Caco-2 (cell line): ENCODE results near the gene AKT3. TPM values are rescaled to one million over a fixed set of nuclear protein-coding genes. Genes with fewer than 3 reads are reported as not detected.

ENCODE experiments used
- BruUV-seq: library from RNA; stranded (reverse); fragments of 400-500 nt; replicated peaks from 2 replicates; lab custom pipeline; 2021; lab: Mats Ljungman, UMichigan
- CTCF ChIA-PET: fragments of 300-600 bp; sonication (Branson Sonifier 250); formaldehyde crosslinking; loops from one replicate; lab custom pipeline; 2022; ENCODE audit warnings: antibody characterized with exemption; lab: Charles Lee
- POLR2A ChIA-PET: fragments of 300-600 bp; sonication (Branson Sonifier 250); formaldehyde crosslinking; loops from one replicate; lab custom pipeline; 2022; ENCODE audit warnings: antibody characterized with exemption; lab: Charles Lee
- DNase-seq, 2 experiments: peaks; one replicate each; pipeline versions ENCODE4 v3.0.0 to v3.0.0-alpha.2; 2020 to 2022
- H3K27me3 ChIP-seq: replicated peaks from 2 replicates; pipeline ENCODE4 v1.6.0; 2011; ENCODE audit warnings: low read length; ENCODE audit not compliant: control insufficient read depth, insufficient read depth
- H3K36me3 ChIP-seq: 2 replicates; pipeline ENCODE4 v1.5.1; 2011; ENCODE audit warnings: low read length; ENCODE audit not compliant: control insufficient read depth, insufficient read depth
- H3K4me1 ChIP-seq: fragments of 250-450 bp; sonication (Bioruptor Pico); 2 replicates; pipeline ENCODE4 v1.5.1; 2020; ENCODE audit warnings: mild to moderate bottlenecking
- H3K4me3 ChIP-seq: 2 replicates; pipeline ENCODE4 v1.5.1; 2011; ENCODE audit warnings: low read depth, mild to moderate bottlenecking, control low read depth, low read length
- H3K9me3 ChIP-seq: fragments of 250-450 bp; sonication (Bioruptor Pico); 2 replicates; pipeline ENCODE4 v1.5.1; 2020; ENCODE audit warnings: mild to moderate bottlenecking, moderate library complexity
- H3K27ac Mint-ChIP-seq: one replicate; pipeline ENCODE4 v1.8.0; 2022; ENCODE audit warnings: mixed read lengths; ENCODE audit not compliant: unreplicated experiment
- H3K27me3 Mint-ChIP-seq: one replicate; pipeline ENCODE4 v1.8.0; 2022; ENCODE audit warnings: mixed read lengths; ENCODE audit not compliant: insufficient read depth, unreplicated experiment
- H3K36me3 Mint-ChIP-seq: one replicate; pipeline ENCODE4 v1.8.0; 2022; ENCODE audit warnings: mild to moderate bottlenecking, mixed read lengths; ENCODE audit not compliant: insufficient read depth, unreplicated experiment
- H3K4me1 Mint-ChIP-seq: one replicate; pipeline ENCODE4 v1.8.0; 2022; ENCODE audit warnings: low read depth, mixed read lengths; ENCODE audit not compliant: unreplicated experiment
- H3K4me3 Mint-ChIP-seq: one replicate; pipeline ENCODE4 v1.8.0; 2022; ENCODE audit warnings: mild to moderate bottlenecking, moderate library complexity, mixed read lengths; ENCODE audit not compliant: unreplicated experiment
- H3K9me3 Mint-ChIP-seq: one replicate; pipeline ENCODE4 v1.8.0; 2022; ENCODE audit warnings: mixed read lengths; ENCODE audit not compliant: unreplicated experiment
- intact Hi-C: fragments of 100-400 bp; cut with micrococcal nuclease; formaldehyde crosslinking; loops from one replicate; pipeline ENCODE4 v1.10.0; 2022; ENCODE audit not compliant: unreplicated experiment
- total RNA-seq: library from RNA; stranded (reverse); gene quantifications from 2 replicates; pipeline ENCODE4 v1.2.3, GENCODE V29; 2022
- TF ChIP-seq, protein P1 (sequence below), 2 experiments: fragments of 200-600 bp in 1 of 2; IDR thresholded peaks; 1 replicate in 1 of 2; 2 replicates in 1 of 2; pipeline versions ENCODE4 v1.5.1 to v1.8.0; 2011 to 2022; ENCODE audit warnings: antibody characterized with exemption in 1 of 2, control low read depth in 1 of 2, inconsistent platforms in 1 of 2, low read depth in 1 of 2, low read length in 1 of 2, mild to moderate bottlenecking in 1 of 2, moderate library complexity in 1 of 2; ENCODE audit not compliant: insufficient read depth in 1 of 2, severe bottlenecking in 1 of 2, unreplicated experiment in 1 of 2

Gene AKT3
- total RNA-seq, 1 experiment from 2014 or later = 3.7 TPM

DNA sequence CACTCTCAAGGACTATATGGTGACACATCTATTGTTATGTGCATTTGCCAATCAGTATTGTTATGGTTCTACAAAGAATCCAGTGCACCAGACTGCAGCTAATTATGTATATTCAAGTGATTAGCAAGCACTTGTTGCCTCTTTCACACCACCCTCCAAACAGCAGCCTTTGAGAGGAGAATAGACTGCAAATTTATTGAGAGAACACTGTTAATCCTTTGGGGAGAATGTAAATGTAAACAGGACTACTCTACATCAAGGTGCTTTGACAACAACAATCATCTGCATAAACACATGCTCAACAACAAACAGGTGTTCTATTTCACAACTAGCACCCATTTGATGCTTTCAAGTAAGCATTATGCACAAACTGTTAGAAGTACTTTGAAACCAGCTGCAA is 117.4 kb downstream of the AKT3 start:
- TF ChIP-seq, protein P1, sequence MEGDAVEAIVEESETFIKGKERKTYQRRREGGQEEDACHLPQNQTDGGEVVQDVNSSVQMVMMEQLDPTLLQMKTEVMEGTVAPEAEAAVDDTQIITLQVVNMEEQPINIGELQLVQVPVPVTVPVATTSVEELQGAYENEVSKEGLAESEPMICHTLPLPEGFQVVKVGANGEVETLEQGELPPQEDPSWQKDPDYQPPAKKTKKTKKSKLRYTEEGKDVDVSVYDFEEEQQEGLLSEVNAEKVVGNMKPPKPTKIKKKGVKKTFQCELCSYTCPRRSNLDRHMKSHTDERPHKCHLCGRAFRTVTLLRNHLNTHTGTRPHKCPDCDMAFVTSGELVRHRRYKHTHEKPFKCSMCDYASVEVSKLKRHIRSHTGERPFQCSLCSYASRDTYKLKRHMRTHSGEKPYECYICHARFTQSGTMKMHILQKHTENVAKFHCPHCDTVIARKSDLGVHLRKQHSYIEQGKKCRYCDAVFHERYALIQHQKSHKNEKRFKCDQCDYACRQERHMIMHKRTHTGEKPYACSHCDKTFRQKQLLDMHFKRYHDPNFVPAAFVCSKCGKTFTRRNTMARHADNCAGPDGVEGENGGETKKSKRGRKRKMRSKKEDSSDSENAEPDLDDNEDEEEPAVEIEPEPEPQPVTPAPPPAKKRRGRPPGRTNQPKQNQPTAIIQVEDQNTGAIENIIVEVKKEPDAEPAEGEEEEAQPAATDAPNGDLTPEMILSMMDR (IDR thresholded peaks at IDR 0.05; ENCODE audit: insufficient read depth in 1 of 2, low read depth in 1 of 2, low read length in 1 of 2, severe bottlenecking in 1 of 2, unreplicated experiment in 1 of 2) = no peak
- H3K27me3 Mint-ChIP-seq = peaks cover 2% of the 10 kb centered on the region
- no peaks in the 10 kb centered on the region for H3K9me3 Mint-ChIP-seq
- H3K27ac Mint-ChIP-seq = no peak overlapping the region
- Histone ChIP-seq H3K36me3 (no peaks in the 10 kb centered on the region), H3K9me3 (no peaks in the 10 kb centered on the region), H3K4me1 (no peaks in the 10 kb centered on the region), H3K27me3 (no peaks in the 10 kb centered on the region), H3K4me3 (no peak overlapping the region)
- BruUV-seq = no TSS peak
- H3K36me3 Mint-ChIP-seq = no peaks in the 10 kb centered on the region
- no peaks in the 10 kb centered on the region for H3K4me1 Mint-ChIP-seq
- H3K4me3 Mint-ChIP-seq = no peak overlapping the region
- intact Hi-C loops = no loop called here
- POLR2A ChIA-PET = no interaction called here
- CTCF ChIA-PET = no interaction called here
- no peak for DNase-seq

DNA sequence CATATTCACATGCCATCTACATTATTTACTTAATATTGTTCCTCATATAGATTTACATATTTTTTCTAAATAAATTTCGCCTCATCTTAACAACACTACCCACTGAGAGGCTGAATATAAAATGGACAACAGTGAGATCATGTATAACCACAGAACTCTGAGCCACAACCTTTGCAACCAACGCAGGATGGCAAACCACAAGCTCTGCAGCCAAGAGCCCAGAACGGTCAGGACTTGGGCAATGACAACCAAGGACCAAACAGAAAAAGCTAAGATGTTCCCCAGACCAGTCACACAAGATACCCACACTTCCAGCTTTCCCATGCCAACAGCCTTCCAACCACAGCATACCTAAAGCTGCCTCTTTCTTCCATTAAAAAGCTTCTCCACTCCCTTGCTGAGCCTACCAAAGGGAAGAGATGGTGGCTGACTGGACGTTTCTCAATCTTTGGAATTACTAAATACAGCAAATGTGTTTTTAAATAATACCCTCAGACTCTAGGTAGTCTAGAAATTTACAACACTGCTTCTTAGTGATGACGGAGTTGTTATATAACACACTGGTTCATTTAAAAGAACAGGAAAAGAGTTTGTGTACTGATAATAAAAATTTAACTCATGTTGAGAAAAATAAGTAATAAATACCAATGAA is 117.9 kb downstream of the AKT3 start:
- Mint-ChIP-seq H3K27me3 (peaks cover 2% of the 10 kb centered on the region), H3K4me3 (no peak overlapping the region), H3K4me1 (no peaks in the 10 kb centered on the region), H3K36me3 (no peaks in the 10 kb centered on the region), H3K9me3 (no peaks in the 10 kb centered on the region), H3K27ac (no peak overlapping the region)
- no peaks in the 10 kb centered on the region for H3K4me1 ChIP-seq
- POLR2A ChIA-PET = no interaction called here
- TF ChIP-seq, protein P1 (IDR thresholded peaks at IDR 0.05; ENCODE audit: insufficient read depth in 1 of 2, low read depth in 1 of 2, low read length in 1 of 2, severe bottlenecking in 1 of 2, unreplicated experiment in 1 of 2) = no peak
- DNase-seq = no peak
- no TSS peak for BruUV-seq
- H3K36me3 ChIP-seq = no peaks in the 10 kb centered on the region
- CTCF ChIA-PET = no interaction called here
- H3K27me3 ChIP-seq = no peaks in the 10 kb centered on the region
- intact Hi-C loops = no loop called here
- no peaks in the 10 kb centered on the region for H3K9me3 ChIP-seq
- H3K4me3 ChIP-seq = no peak overlapping the region

DNA sequence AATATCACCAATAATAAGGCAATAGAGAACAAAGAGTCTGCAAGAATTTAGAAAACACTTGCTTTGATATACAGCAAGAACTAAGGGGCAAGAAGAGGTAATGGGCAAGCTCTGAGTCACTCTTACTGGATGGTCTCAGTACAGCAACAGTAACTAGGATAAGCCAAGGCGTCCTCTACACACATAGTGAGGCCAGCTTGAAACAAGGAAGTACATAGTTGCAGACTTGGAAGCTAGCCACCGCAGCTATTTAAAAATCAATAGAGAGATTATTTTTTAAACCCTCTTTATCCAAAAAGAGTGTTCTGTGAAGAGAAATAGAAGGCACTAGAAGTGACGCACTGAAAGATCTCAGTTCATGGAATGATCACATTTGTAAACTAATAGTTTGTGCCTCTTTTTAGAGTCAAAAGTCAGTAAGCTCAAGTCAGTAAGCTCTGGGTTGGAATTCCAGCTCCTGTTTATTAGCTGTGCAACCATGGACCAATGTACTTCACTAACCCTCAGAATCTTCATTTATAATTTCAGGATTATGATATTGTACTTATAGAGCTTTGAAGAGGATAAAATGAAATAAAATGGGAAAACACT is 118.6 kb downstream of the AKT3 start:
- ChIA-PET POLR2A (no interaction called here), CTCF (no interaction called here)
- Histone ChIP-seq H3K27me3 (no peaks in the 10 kb centered on the region), H3K4me1 (no peaks in the 10 kb centered on the region), H3K36me3 (no peaks in the 10 kb centered on the region), H3K9me3 (no peaks in the 10 kb centered on the region), H3K4me3 (no peak overlapping the region)
- no peak overlapping the region for H3K4me3 Mint-ChIP-seq
- no peak for DNase-seq
- TF ChIP-seq, protein P1 (IDR thresholded peaks at IDR 0.05; ENCODE audit: insufficient read depth in 1 of 2, low read depth in 1 of 2, low read length in 1 of 2, severe bottlenecking in 1 of 2, unreplicated experiment in 1 of 2) = no peak
- H3K9me3 Mint-ChIP-seq = no peaks in the 10 kb centered on the region
- H3K27ac Mint-ChIP-seq = no peak overlapping the region
- BruUV-seq = no TSS peak
- H3K27me3 Mint-ChIP-seq = peaks cover 2% of the 10 kb centered on the region
- no peaks in the 10 kb centered on the region for H3K4me1 Mint-ChIP-seq
- intact Hi-C loops = no loop called here
- no peaks in the 10 kb centered on the region for H3K36me3 Mint-ChIP-seq
